Esophagus (tissue), 2 donors: ENCODE data around the gene FGD6. TPM values are rescaled to one million over a fixed set of nuclear protein-coding genes. Genes with fewer than 3 reads are reported as not detected.

Source experiments
- H3K27ac ChIP-seq, 2 donors: one replicate each; pipeline ENCODE4 v1.5.1; 2013; ENCODE audit warnings: low read depth in 2 of 2, mild to moderate bottlenecking in 2 of 2, inconsistent platforms in 1 of 2, low read length in 1 of 2, moderate library complexity in 1 of 2
- H3K27me3 ChIP-seq, 2 donors: one replicate each; pipeline ENCODE4 v1.6.1; 2013; ENCODE audit warnings: low read length in 2 of 2, control low read depth in 1 of 2, mild to moderate bottlenecking in 1 of 2; ENCODE audit not compliant: insufficient read depth in 2 of 2, control insufficient read depth in 1 of 2
- H3K36me3 ChIP-seq, 2 donors: one replicate each; pipeline ENCODE4 v1.6.1; 2013; ENCODE audit warnings: low read length in 1 of 2; ENCODE audit not compliant: control insufficient read depth in 2 of 2, insufficient read depth in 2 of 2
- H3K4me1 ChIP-seq, 2 donors: one replicate each; pipeline ENCODE4 v1.6.1; 2013; ENCODE audit warnings: low read length in 1 of 2; ENCODE audit not compliant: control insufficient read depth in 2 of 2, insufficient read depth in 2 of 2
- H3K4me3 ChIP-seq, 2 donors: one replicate each; pipeline ENCODE4 v1.5.1; 2013; ENCODE audit warnings: low read length in 2 of 2, mild to moderate bottlenecking in 2 of 2, low read depth in 1 of 2, moderate library complexity in 1 of 2
- H3K9me3 ChIP-seq, 2 donors: one replicate each; pipeline ENCODE4 v1.6.1; 2013; ENCODE audit warnings: mild to moderate bottlenecking in 2 of 2, low read depth in 1 of 2, low read length in 1 of 2, moderate library complexity in 1 of 2; ENCODE audit not compliant: control insufficient read depth in 2 of 2, insufficient read depth in 1 of 2
- WGBS, 2 donors: extraction: QIAGEN DNeasy Blood & Tissue Kit; methylation state at CpG; one replicate each; pipeline ENCODE4 v1.1.7; 2013; 5-methylcytosine and 5-hydroxymethylcytosine counted together
- polyA plus RNA-seq, 2 donors: library from polyadenylated mRNA; stranded (reverse); fragments of 200-250 nt; gene quantifications; one replicate each; pipeline ENCODE4 v1.2.3, GENCODE V29; 2013
- donor health status: healthy with polysubstance abuse.
- donor health status: Bipolar disorder and iron deficiency.

Gene FGD6
- polyA plus RNA-seq, 2 donors: 2.2 to 2.3 TPM

GRCh38 chr12:95224202-95225170, 7.2 kb upstream of the FGD6 start:
- no peak overlapping the region for H3K4me3 ChIP-seq
- H3K27ac ChIP-seq: peak overlapping the region; percentile 25 to 34
- no peaks in the 10 kb centered on the region for H3K4me1 ChIP-seq
- H3K36me3 ChIP-seq: peaks cover 0 to 4% of the 10 kb centered on the region in 2 donors
- H3K9me3 ChIP-seq: no peaks in the 10 kb centered on the region
- 88 to 89% methylated on average over 8 of the region's 8 CpGs for WGBS, 2 donors
- H3K27me3 ChIP-seq: no peaks in the 10 kb centered on the region

- Histone ChIP-seq H3K36me3 (peaks cover 0 to 4% of the 10 kb centered on the region in 2 donors), H3K4me3 (no peak overlapping the region), H3K27me3 (no peaks in the 10 kb centered on the region), H3K4me1 (no peaks in the 10 kb centered on the region), H3K9me3 (no peaks in the 10 kb centered on the region), H3K27ac (no peak overlapping the region)
Measured at GRCh38 chr12:95220726-95221125, 3.5 kb upstream of the FGD6 start.

GRCh38 chr12:95220190-95220589, 2.9 kb upstream of the FGD6 start:
- no peak overlapping the region for H3K27ac ChIP-seq
- H3K27me3 ChIP-seq: no peaks in the 10 kb centered on the region
- WGBS, 2 donors: 84 to 91% methylated on average over 4 of the region's 4 CpGs
- H3K4me1 ChIP-seq: no peaks in the 10 kb centered on the region
- H3K36me3 ChIP-seq: peaks cover 0 to 4% of the 10 kb centered on the region in 2 donors
- H3K9me3 ChIP-seq: no peaks in the 10 kb centered on the region
- H3K4me3 ChIP-seq: no peak overlapping the region

GRCh38 chr12:95218150-95219133, 1.2 kb upstream of the FGD6 start:
- peak overlapping the region; percentile 97 to 99 for H3K27ac ChIP-seq
- H3K4me3 ChIP-seq: peak overlapping the region; percentile 78 to 93
- 1% methylated on average over 34 to 35 of the region's 35 CpGs for WGBS, 2 donors
- no peaks in the 10 kb centered on the region for H3K36me3 ChIP-seq
- H3K27me3 ChIP-seq: no peaks in the 10 kb centered on the region
- H3K4me1 ChIP-seq: no peaks in the 10 kb centered on the region
- H3K9me3 ChIP-seq: no peaks in the 10 kb centered on the region

- Histone ChIP-seq H3K9me3 (no peaks in the 10 kb centered on the region), H3K27ac (peak overlapping the region; percentile 89 to 95), H3K27me3 (no peaks in the 10 kb centered on the region), H3K36me3 (no peaks in the 10 kb centered on the region), H3K4me3 (peak overlapping the region; percentile 78 to 93), H3K4me1 (no peaks in the 10 kb centered on the region)
- WGBS, 2 donors: 0% methylated on average over 45 of the region's 45 CpGs
Measured at GRCh38 chr12:95216711-95217376, 423 bp downstream of the FGD6 start.

GRCh38 chr12:95215949-95216348, 1.3 kb downstream of the FGD6 start:
- peak overlapping the region in 1 of 2 donors; percentile 78 for H3K4me3 ChIP-seq
- H3K36me3 ChIP-seq: no peaks in the 10 kb centered on the region
- WGBS, 2 donors: 9 to 17% methylated on average over 1 of the region's 1 CpG
- H3K27ac ChIP-seq: no peak overlapping the region
- H3K4me1 ChIP-seq: no peaks in the 10 kb centered on the region
- H3K27me3 ChIP-seq: no peaks in the 10 kb centered on the region
- no peaks in the 10 kb centered on the region for H3K9me3 ChIP-seq

- Histone ChIP-seq H3K4me1 (no peaks in the 10 kb centered on the region), H3K27ac (no peak overlapping the region), H3K4me3 (no peak overlapping the region), H3K9me3 (no peaks in the 10 kb centered on the region), H3K36me3 (no peaks in the 10 kb centered on the region), H3K27me3 (no peaks in the 10 kb centered on the region)
- 43 to 51% methylated on average over 3 of the region's 3 CpGs for WGBS, 2 donors
Measured at GRCh38 chr12:95214466-95214865, 2.8 kb downstream of the FGD6 start.

GRCh38 chr12:95213928-95214327, 3.3 kb downstream of the FGD6 start:
- 53 to 57% methylated on average over 1 of the region's 1 CpG for WGBS, 2 donors
- no peaks in the 10 kb centered on the region for H3K9me3 ChIP-seq
- no peaks in the 10 kb centered on the region for H3K36me3 ChIP-seq
- no peak overlapping the region for H3K27ac ChIP-seq
- H3K4me3 ChIP-seq: no peak overlapping the region
- no peaks in the 10 kb centered on the region for H3K4me1 ChIP-seq
- H3K27me3 ChIP-seq: no peaks in the 10 kb centered on the region

GRCh38 chr12:95213119-95213518, 4.1 kb downstream of the FGD6 start:
- 69 to 75% methylated on average over 4 of the region's 4 CpGs for WGBS, 2 donors
- H3K36me3 ChIP-seq: no peaks in the 10 kb centered on the region
- H3K9me3 ChIP-seq: no peaks in the 10 kb centered on the region
- H3K27me3 ChIP-seq: no peaks in the 10 kb centered on the region
- H3K4me3 ChIP-seq: no peak overlapping the region
- H3K4me1 ChIP-seq: no peaks in the 10 kb centered on the region
- H3K27ac ChIP-seq: no peak overlapping the region
